A549 treated with DMSO at 1 μM for 4 hours (cell line): ENCODE data around the gene CRYL1. TPM values are rescaled to one million over a fixed set of nuclear protein-coding genes. Genes with fewer than 3 reads are reported as not detected.

Source experiments
- total RNA-seq: library from RNA; stranded (reverse); fragments of 200-300 nt; extraction: Qiagen RNA extraction; gene quantifications from 5 replicates; pipeline ENCODE4 v1.2.3, GENCODE V29; 2022; ENCODE audit warnings: low read depth

Gene CRYL1
- total RNA-seq, result 5.1 to 7.5 TPM (median 5.6 TPM) in 5 replicates

GRCh38 chr13:20525601-20526544 is at the start of gene CRYL1:
Gene CRYL1, minus strand, starts transcription at chr13:20525857. Its CDS starts 63 bp downstream, at chr13:20525794.

GRCh38 chr13:20566898-20567874 is 41.5 kb upstream of the CRYL1 start, which contains the start of gene IFT88:
Gene IFT88, plus strand, starts transcription at chr13:20567157. Its CDS starts 7,229 bp downstream, at chr13:20574386.

Other genes with a start within 250 kb of the CRYL1 start
- gene IFT88, start 41.3 kb upstream of the CRYL1 start, total RNA-seq, result 9.1 to 11.8 TPM (median 10.6 TPM) in 5 replicates
- 1.0 to 1.3 TPM (median 1.1 TPM) in 5 replicates for gene IL17D, start 177.8 kb upstream of the CRYL1 start, total RNA-seq
- 2.6 to 5.9 TPM (median 4.9 TPM) in 5 replicates for gene EEF1AKMT1, start 248.1 kb upstream of the CRYL1 start, total RNA-seq